H9 (cell line): ENCODE data around the gene PASD1. TPM values are rescaled to one million over a fixed set of nuclear protein-coding genes. Genes with fewer than 3 reads are reported as not detected.

Source experiments
- DNase-seq: peaks from one replicate; pipeline ENCODE4 v3.0.0-alpha.2; 2017
- H2AFZ ChIP-seq: one replicate; pipeline ENCODE4 v1.6.1; 2013; ENCODE audit warnings: mild to moderate bottlenecking, low read length, control low read depth, moderate library complexity
- H2AK5ac ChIP-seq: 2 replicates; pipeline ENCODE4 v1.6.1; 2013; ENCODE audit warnings: low read length, control low read depth, mixed read lengths; ENCODE audit not compliant: insufficient read length
- H2BK120ac ChIP-seq: one replicate; pipeline ENCODE4 v1.6.1; 2013; ENCODE audit warnings: low read depth, mild to moderate bottlenecking, low read length, control low read depth, inconsistent platforms; ENCODE audit not compliant: poor library complexity, severe bottlenecking
- H2BK12ac ChIP-seq: 2 replicates; pipeline ENCODE4 v1.6.1; 2013; ENCODE audit warnings: low read length, control low read depth, mixed read lengths, low read depth; ENCODE audit not compliant: insufficient read length
- H2BK15ac ChIP-seq: 2 replicates; pipeline ENCODE4 v1.6.1; 2013; ENCODE audit warnings: low read depth, low read length, control low read depth
- H2BK20ac ChIP-seq: one replicate; pipeline ENCODE4 v1.6.1; 2013; ENCODE audit warnings: low read depth, mild to moderate bottlenecking, low read length, control low read depth, inconsistent platforms; ENCODE audit not compliant: poor library complexity, severe bottlenecking
- H2BK5ac ChIP-seq: 2 replicates; pipeline ENCODE4 v1.6.1; 2013; ENCODE audit warnings: low read length, control low read depth, mixed read lengths; ENCODE audit not compliant: insufficient read length
- H3K14ac ChIP-seq: 2 replicates; pipeline ENCODE4 v1.6.1; 2013; ENCODE audit warnings: low read length, control low read depth; ENCODE audit not compliant: insufficient read depth
- H3K18ac ChIP-seq: 2 replicates; pipeline ENCODE4 v1.6.1; 2013; ENCODE audit warnings: low read depth, mild to moderate bottlenecking, mixed read lengths, low read length, control low read depth; ENCODE audit not compliant: insufficient read length
- H3K23ac ChIP-seq: 2 replicates; pipeline ENCODE4 v1.6.1; 2013; ENCODE audit warnings: low read length, control low read depth, mixed read lengths, low read depth; ENCODE audit not compliant: insufficient read length
- H3K23me2 ChIP-seq: 2 replicates; pipeline ENCODE4 v1.6.1; 2013; ENCODE audit warnings: low read depth, mild to moderate bottlenecking, mixed read lengths, low read length, control low read depth; ENCODE audit not compliant: insufficient read length, poor library complexity, severe bottlenecking
- H3K27ac ChIP-seq: 2 replicates; pipeline ENCODE4 v1.5.1; 2013; ENCODE audit warnings: low read length, control low read depth, mixed read lengths, low read depth; ENCODE audit not compliant: insufficient read length
- H3K27me3 ChIP-seq: 2 replicates; pipeline ENCODE4 v1.6.1; 2013; ENCODE audit warnings: low read length, control low read depth, inconsistent platforms; ENCODE audit not compliant: insufficient read depth
- H3K4ac ChIP-seq: 2 replicates; pipeline ENCODE4 v1.6.1; 2013; ENCODE audit warnings: low read depth, mild to moderate bottlenecking, control low read depth, inconsistent platforms, low read length, moderate library complexity
- H3K4me1 ChIP-seq: 2 replicates; pipeline ENCODE4 v1.6.1; 2013; ENCODE audit warnings: low read length, control low read depth, inconsistent platforms; ENCODE audit not compliant: insufficient read depth
- H3K4me2 ChIP-seq: 2 replicates; pipeline ENCODE4 v1.6.1; 2013; ENCODE audit warnings: low read length, control low read depth, mixed read lengths; ENCODE audit not compliant: insufficient read length, insufficient read depth
- H3K56ac ChIP-seq: 2 replicates; pipeline ENCODE4 v1.6.1; 2013; ENCODE audit warnings: low read depth, mild to moderate bottlenecking, mixed read lengths, low read length, control low read depth; ENCODE audit not compliant: insufficient read length
- H3K79me1 ChIP-seq: 2 replicates; pipeline ENCODE4 v1.6.1; 2013; ENCODE audit warnings: low read depth, mild to moderate bottlenecking, moderate library complexity, low read length, control low read depth, inconsistent platforms; ENCODE audit not compliant: insufficient read depth, poor library complexity, severe bottlenecking
- H3K79me2 ChIP-seq: 2 replicates; pipeline ENCODE4 v1.6.1; 2013; ENCODE audit warnings: low read length, control low read depth, inconsistent platforms; ENCODE audit not compliant: insufficient read depth
- H3K9ac ChIP-seq: 2 replicates; pipeline ENCODE4 v1.6.1; 2013; ENCODE audit warnings: low read length, control low read depth, mixed read lengths; ENCODE audit not compliant: insufficient read length; ENCODE audit errors: extremely low read depth
- H3K9me3 ChIP-seq: one replicate; pipeline ENCODE4 v1.6.1; 2013; ENCODE audit warnings: low read depth, low read length, inconsistent platforms; ENCODE audit not compliant: control insufficient read depth
- H3T11ph ChIP-seq: one replicate; pipeline ENCODE4 v1.6.1; 2013; ENCODE audit warnings: mild to moderate bottlenecking, low read length, control low read depth, inconsistent platforms
- H4K20me1 ChIP-seq: one replicate; pipeline ENCODE4 v1.6.1; 2013; ENCODE audit not compliant: control insufficient read depth, insufficient read length, insufficient read depth
- H4K5ac ChIP-seq: 2 replicates; pipeline ENCODE4 v1.6.1; 2013; ENCODE audit warnings: low read depth, mild to moderate bottlenecking, mixed read lengths, low read length, control low read depth; ENCODE audit not compliant: insufficient read length
- H4K8ac ChIP-seq: replicated peaks from 2 replicates; pipeline ENCODE4 v1.6.1; 2013; ENCODE audit warnings: low read length, control low read depth, mixed read lengths, low read depth; ENCODE audit not compliant: insufficient read length
- H4K91ac ChIP-seq: 2 replicates; pipeline ENCODE4 v1.6.1; 2013; ENCODE audit warnings: low read depth, mild to moderate bottlenecking, moderate library complexity, mixed read lengths, low read length, control low read depth; ENCODE audit not compliant: insufficient read length
- H3K27ac Mint-ChIP-seq, 3 experiments: 2 replicates in 2 of 3; 3 replicates in 1 of 3; pipeline ENCODE4 v1.8.0; 2020 to 2021; ENCODE audit warnings: mixed read lengths in 3 of 3, mild to moderate bottlenecking in 1 of 3, moderate library complexity in 1 of 3
- H3K27me3 Mint-ChIP-seq: 2 replicates; pipeline ENCODE4 v1.8.0; 2021; ENCODE audit warnings: low read depth, mild to moderate bottlenecking, moderate library complexity, mixed read lengths
- H3K36me3 Mint-ChIP-seq, 3 experiments: 2 replicates in 2 of 3; 3 replicates in 1 of 3; pipeline ENCODE4 v1.8.0; 2020 to 2021; ENCODE audit warnings: low read depth in 3 of 3, mixed read lengths in 3 of 3; ENCODE audit not compliant: insufficient read depth in 1 of 3
- H3K4me1 Mint-ChIP-seq, 2 experiments: 2 replicates each; pipeline ENCODE4 v1.8.0; 2020; ENCODE audit warnings: mixed read lengths in 2 of 2
- H3K4me3 Mint-ChIP-seq, 2 experiments: 2 replicates in 1 of 2; 3 replicates in 1 of 2; pipeline ENCODE4 v1.8.0; 2020 to 2021; ENCODE audit warnings: mild to moderate bottlenecking in 2 of 2, mixed read lengths in 2 of 2, moderate library complexity in 1 of 2
- H3K9me3 Mint-ChIP-seq, 2 experiments: 2 replicates in 1 of 2; 3 replicates in 1 of 2; pipeline ENCODE4 v1.8.0; 2020; ENCODE audit warnings: mild to moderate bottlenecking in 2 of 2, mixed read lengths in 2 of 2, moderate library complexity in 1 of 2
- CTCF ChIP-seq: fragments of 200-600 bp; sonication (generic); conservative IDR thresholded peaks from 3 replicates; pipeline ENCODE4 v1.8.0; 2021; ENCODE audit warnings: antibody characterized with exemption, mild to moderate bottlenecking
- WGBS: extraction: QIAGEN DNeasy Blood & Tissue Kit; methylation state at CpG from one replicate; pipeline ENCODE4 v1.1.7; 2013; ENCODE audit warnings: missing lambda C conversion rate, low lambda C conversion rate, mixed read lengths; ENCODE audit not compliant: insufficient read length; ENCODE audit errors: extremely low coverage; 5-methylcytosine and 5-hydroxymethylcytosine counted together
- total RNA-seq: library from RNA; stranded (reverse); gene quantifications from 2 replicates; pipeline ENCODE4 v1.2.1, GENCODE V29; 2021

PASD1 gene
- total RNA-seq, 1 experiment from 2014 or later: not detected

GRCh38 chrX:151700581-151700980 lies 137.1 kb downstream of the PASD1 start:
- Histone ChIP-seq H4K20me1 (no peaks in the 10 kb centered on the region), H4K8ac (no peak overlapping the region), H3K27me3 (no peaks in the 10 kb centered on the region), H2BK15ac (no peak overlapping the region), H3K4me1 (no peaks in the 10 kb centered on the region; the same call in 1 of the 2 replicates), H2BK20ac (no peak overlapping the region), H3T11ph (no peak overlapping the region), H2AK5ac (no peak overlapping the region), H3K56ac (no peak overlapping the region), H2AFZ (no peak overlapping the region), H4K91ac (no peak overlapping the region), H3K4me2 (no peak overlapping the region), H3K9me3 (peaks cover 60% of the 10 kb centered on the region), H2BK5ac (no peak overlapping the region), H3K79me2 (no peaks in the 10 kb centered on the region), H3K27ac (no peak overlapping the region), H3K18ac (no peak overlapping the region), H4K5ac (no peak overlapping the region), H3K9ac (no peak overlapping the region), H3K23ac (no peak overlapping the region), H2BK12ac (no peak overlapping the region), H3K79me1 (no peaks in the 10 kb centered on the region), H3K23me2 (no peaks in the 10 kb centered on the region), H2BK120ac (no peak overlapping the region), H3K14ac (no peak overlapping the region), H3K4ac (no peak overlapping the region)
- Mint-ChIP-seq H3K9me3 (peaks cover 70 to 81% of the 10 kb centered on the region in 2 experiments), H3K4me1 (peaks cover 8 to 11% of the 10 kb centered on the region in 2 experiments), H3K27ac (no peak overlapping the region), H3K27me3 (peaks cover 20% of the 10 kb centered on the region), H3K36me3 (peaks cover 0 to 1% (median 0%) of the 10 kb centered on the region in 3 experiments; a peak in 4 of 7 replicates), H3K4me3 (no peak overlapping the region)
- no peak for TF ChIP-seq CTCF
- WGBS: no CpG with 5 or more reads among the region's 16 CpGs
- no peak for DNase-seq
